H9 (cell line): ENCODE data around the gene YKT6. TPM values are rescaled to one million over a fixed set of nuclear protein-coding genes. Genes with fewer than 3 reads are reported as not detected.

Source experiments
- DNase-seq: peaks from one replicate; pipeline ENCODE4 v3.0.0-alpha.2; 2017
- H2AFZ ChIP-seq: one replicate; pipeline ENCODE4 v1.6.1; 2013; ENCODE audit warnings: mild to moderate bottlenecking, low read length, control low read depth, moderate library complexity
- H2AK5ac ChIP-seq: 2 replicates; pipeline ENCODE4 v1.6.1; 2013; ENCODE audit warnings: low read length, control low read depth, mixed read lengths; ENCODE audit not compliant: insufficient read length
- H2BK120ac ChIP-seq: one replicate; pipeline ENCODE4 v1.6.1; 2013; ENCODE audit warnings: low read depth, mild to moderate bottlenecking, low read length, control low read depth, inconsistent platforms; ENCODE audit not compliant: poor library complexity, severe bottlenecking
- H2BK12ac ChIP-seq: 2 replicates; pipeline ENCODE4 v1.6.1; 2013; ENCODE audit warnings: low read length, control low read depth, mixed read lengths, low read depth; ENCODE audit not compliant: insufficient read length
- H2BK15ac ChIP-seq: 2 replicates; pipeline ENCODE4 v1.6.1; 2013; ENCODE audit warnings: low read depth, low read length, control low read depth
- H2BK20ac ChIP-seq: one replicate; pipeline ENCODE4 v1.6.1; 2013; ENCODE audit warnings: low read depth, mild to moderate bottlenecking, low read length, control low read depth, inconsistent platforms; ENCODE audit not compliant: poor library complexity, severe bottlenecking
- H2BK5ac ChIP-seq: 2 replicates; pipeline ENCODE4 v1.6.1; 2013; ENCODE audit warnings: low read length, control low read depth, mixed read lengths; ENCODE audit not compliant: insufficient read length
- H3K14ac ChIP-seq: 2 replicates; pipeline ENCODE4 v1.6.1; 2013; ENCODE audit warnings: low read length, control low read depth; ENCODE audit not compliant: insufficient read depth
- H3K18ac ChIP-seq: 2 replicates; pipeline ENCODE4 v1.6.1; 2013; ENCODE audit warnings: low read depth, mild to moderate bottlenecking, mixed read lengths, low read length, control low read depth; ENCODE audit not compliant: insufficient read length
- H3K23ac ChIP-seq: 2 replicates; pipeline ENCODE4 v1.6.1; 2013; ENCODE audit warnings: low read length, control low read depth, mixed read lengths, low read depth; ENCODE audit not compliant: insufficient read length
- H3K23me2 ChIP-seq: 2 replicates; pipeline ENCODE4 v1.6.1; 2013; ENCODE audit warnings: low read depth, mild to moderate bottlenecking, mixed read lengths, low read length, control low read depth; ENCODE audit not compliant: insufficient read length, poor library complexity, severe bottlenecking
- H3K27ac ChIP-seq: 2 replicates; pipeline ENCODE4 v1.5.1; 2013; ENCODE audit warnings: low read length, control low read depth, mixed read lengths, low read depth; ENCODE audit not compliant: insufficient read length
- H3K27me3 ChIP-seq: 2 replicates; pipeline ENCODE4 v1.6.1; 2013; ENCODE audit warnings: low read length, control low read depth, inconsistent platforms; ENCODE audit not compliant: insufficient read depth
- H3K4ac ChIP-seq: 2 replicates; pipeline ENCODE4 v1.6.1; 2013; ENCODE audit warnings: low read depth, mild to moderate bottlenecking, control low read depth, inconsistent platforms, low read length, moderate library complexity
- H3K4me1 ChIP-seq: 2 replicates; pipeline ENCODE4 v1.6.1; 2013; ENCODE audit warnings: low read length, control low read depth, inconsistent platforms; ENCODE audit not compliant: insufficient read depth
- H3K4me2 ChIP-seq: 2 replicates; pipeline ENCODE4 v1.6.1; 2013; ENCODE audit warnings: low read length, control low read depth, mixed read lengths; ENCODE audit not compliant: insufficient read length, insufficient read depth
- H3K56ac ChIP-seq: 2 replicates; pipeline ENCODE4 v1.6.1; 2013; ENCODE audit warnings: low read depth, mild to moderate bottlenecking, mixed read lengths, low read length, control low read depth; ENCODE audit not compliant: insufficient read length
- H3K79me1 ChIP-seq: 2 replicates; pipeline ENCODE4 v1.6.1; 2013; ENCODE audit warnings: low read depth, mild to moderate bottlenecking, moderate library complexity, low read length, control low read depth, inconsistent platforms; ENCODE audit not compliant: insufficient read depth, poor library complexity, severe bottlenecking
- H3K79me2 ChIP-seq: 2 replicates; pipeline ENCODE4 v1.6.1; 2013; ENCODE audit warnings: low read length, control low read depth, inconsistent platforms; ENCODE audit not compliant: insufficient read depth
- H3K9ac ChIP-seq: 2 replicates; pipeline ENCODE4 v1.6.1; 2013; ENCODE audit warnings: low read length, control low read depth, mixed read lengths; ENCODE audit not compliant: insufficient read length; ENCODE audit errors: extremely low read depth
- H3K9me3 ChIP-seq: one replicate; pipeline ENCODE4 v1.6.1; 2013; ENCODE audit warnings: low read depth, low read length, inconsistent platforms; ENCODE audit not compliant: control insufficient read depth
- H3T11ph ChIP-seq: one replicate; pipeline ENCODE4 v1.6.1; 2013; ENCODE audit warnings: mild to moderate bottlenecking, low read length, control low read depth, inconsistent platforms
- H4K20me1 ChIP-seq: one replicate; pipeline ENCODE4 v1.6.1; 2013; ENCODE audit not compliant: control insufficient read depth, insufficient read length, insufficient read depth
- H4K5ac ChIP-seq: 2 replicates; pipeline ENCODE4 v1.6.1; 2013; ENCODE audit warnings: low read depth, mild to moderate bottlenecking, mixed read lengths, low read length, control low read depth; ENCODE audit not compliant: insufficient read length
- H4K8ac ChIP-seq: replicated peaks from 2 replicates; pipeline ENCODE4 v1.6.1; 2013; ENCODE audit warnings: low read length, control low read depth, mixed read lengths, low read depth; ENCODE audit not compliant: insufficient read length
- H4K91ac ChIP-seq: 2 replicates; pipeline ENCODE4 v1.6.1; 2013; ENCODE audit warnings: low read depth, mild to moderate bottlenecking, moderate library complexity, mixed read lengths, low read length, control low read depth; ENCODE audit not compliant: insufficient read length
- H3K27ac Mint-ChIP-seq, 3 experiments: 2 replicates in 2 of 3; 3 replicates in 1 of 3; pipeline ENCODE4 v1.8.0; 2020 to 2021; ENCODE audit warnings: mixed read lengths in 3 of 3, mild to moderate bottlenecking in 1 of 3, moderate library complexity in 1 of 3
- H3K27me3 Mint-ChIP-seq: 2 replicates; pipeline ENCODE4 v1.8.0; 2021; ENCODE audit warnings: low read depth, mild to moderate bottlenecking, moderate library complexity, mixed read lengths
- H3K36me3 Mint-ChIP-seq, 3 experiments: 2 replicates in 2 of 3; 3 replicates in 1 of 3; pipeline ENCODE4 v1.8.0; 2020 to 2021; ENCODE audit warnings: low read depth in 3 of 3, mixed read lengths in 3 of 3; ENCODE audit not compliant: insufficient read depth in 1 of 3
- H3K4me1 Mint-ChIP-seq, 2 experiments: 2 replicates each; pipeline ENCODE4 v1.8.0; 2020; ENCODE audit warnings: mixed read lengths in 2 of 2
- H3K4me3 Mint-ChIP-seq, 2 experiments: 2 replicates in 1 of 2; 3 replicates in 1 of 2; pipeline ENCODE4 v1.8.0; 2020 to 2021; ENCODE audit warnings: mild to moderate bottlenecking in 2 of 2, mixed read lengths in 2 of 2, moderate library complexity in 1 of 2
- H3K9me3 Mint-ChIP-seq, 2 experiments: 2 replicates in 1 of 2; 3 replicates in 1 of 2; pipeline ENCODE4 v1.8.0; 2020; ENCODE audit warnings: mild to moderate bottlenecking in 2 of 2, mixed read lengths in 2 of 2, moderate library complexity in 1 of 2
- CTCF ChIP-seq: fragments of 200-600 bp; sonication (generic); conservative IDR thresholded peaks from 3 replicates; pipeline ENCODE4 v1.8.0; 2021; ENCODE audit warnings: antibody characterized with exemption, mild to moderate bottlenecking
- WGBS: extraction: QIAGEN DNeasy Blood & Tissue Kit; methylation state at CpG from one replicate; pipeline ENCODE4 v1.1.7; 2013; ENCODE audit warnings: missing lambda C conversion rate, low lambda C conversion rate, mixed read lengths; ENCODE audit not compliant: insufficient read length; ENCODE audit errors: extremely low coverage; 5-methylcytosine and 5-hydroxymethylcytosine counted together
- total RNA-seq: library from RNA; stranded (reverse); gene quantifications from 2 replicates; pipeline ENCODE4 v1.2.1, GENCODE V29; 2021

The YKT6 gene
- total RNA-seq, 1 experiment from 2014 or later = 104 TPM

DNA sequence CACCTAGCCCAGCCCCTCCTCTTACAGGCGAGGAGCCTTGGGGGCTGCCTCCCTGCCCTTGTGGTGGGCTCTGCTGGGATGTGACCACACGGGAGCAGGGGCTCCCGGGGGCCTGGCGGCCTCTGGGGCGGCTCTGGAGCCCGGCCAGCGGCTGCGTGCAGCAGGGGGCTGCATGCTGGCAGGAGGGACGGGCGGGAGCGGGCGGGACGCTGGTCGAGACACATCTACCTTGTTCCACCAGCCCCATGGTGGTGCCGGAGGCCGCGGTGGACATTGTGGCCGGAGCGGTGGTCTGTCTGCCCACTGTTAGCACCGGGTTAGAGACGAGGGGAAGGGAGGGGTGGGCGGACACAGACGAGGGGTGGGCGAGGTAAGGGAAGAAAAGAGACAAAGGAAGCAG, 38.6 kb downstream of the YKT6 start:
- Histone ChIP-seq H3K23me2 (no peaks in the 10 kb centered on the region), H3K56ac (no peak overlapping the region), H4K91ac (no peak overlapping the region), H2BK120ac (no peak overlapping the region), H3T11ph (no peak overlapping the region), H3K23ac (no peak overlapping the region), H4K5ac (no peak overlapping the region), H3K14ac (no peak overlapping the region), H4K8ac (no peak overlapping the region), H2AFZ (no peak overlapping the region), H4K20me1 (peaks cover 3% of the 10 kb centered on the region), H3K79me1 (no peaks in the 10 kb centered on the region), H2BK5ac (no peak overlapping the region), H3K9ac (no peak overlapping the region), H3K9me3 (no peaks in the 10 kb centered on the region), H3K79me2 (no peaks in the 10 kb centered on the region), H3K4me2 (no peak overlapping the region), H2BK20ac (no peak overlapping the region), H2BK15ac (no peak overlapping the region), H2BK12ac (no peak overlapping the region), H3K27ac (no peak overlapping the region), H3K4ac (no peak overlapping the region), H3K27me3 (no peaks in the 10 kb centered on the region), H3K18ac (no peak overlapping the region), H2AK5ac (no peak overlapping the region), H3K4me1 (no peaks in the 10 kb centered on the region)
- no peak for DNase-seq
- Mint-ChIP-seq H3K27ac (no peak overlapping the region; a peak in 1 of 7 replicates), H3K27me3 (no peaks in the 10 kb centered on the region; the same call in 1 of the 2 replicates), H3K4me1 (peaks cover 9 to 15% of the 10 kb centered on the region in 2 experiments), H3K4me3 (no peak overlapping the region), H3K9me3 (no peaks in the 10 kb centered on the region), H3K36me3 (peaks cover 0 to 1% (median 0%) of the 10 kb centered on the region in 3 experiments; a peak in 1 of 7 replicates)
- TF ChIP-seq CTCF = no peak
- WGBS = no CpG with 5 or more reads among the region's 24 CpGs
